Mammary epithelial cell (primary cell): Measurements from ENCODE around the gene ALDH5A1.

Source experiments
- CTCF ChIP-seq, 2 donors: IDR thresholded peaks in 1 of 2; conservative IDR thresholded peaks in 1 of 2; 2 replicates each; pipeline ENCODE4 v1.5.1; 2011 to 2012; ENCODE audit warnings: inconsistent platforms in 2 of 2, low read length in 2 of 2, mild to moderate bottlenecking in 2 of 2, control low read depth in 1 of 2, low read depth in 1 of 2; ENCODE audit not compliant: insufficient read depth in 1 of 2; ENCODE audit errors: extremely low read depth in 1 of 2
- EZH2 ChIP-seq: IDR thresholded peaks from 2 replicates; pipeline ENCODE4 v1.6.1; 2012; ENCODE audit warnings: low read length, inconsistent platforms, borderline replicate concordance

- TF ChIP-seq CTCF (conservative IDR thresholded peaks at IDR 0.05 in 1 of 2, IDR thresholded peaks at IDR 0.05 in 1 of 2; ENCODE audit: extremely low read depth in 1 of 2, insufficient read depth in 1 of 2, low read depth in 1 of 2, low read length in 2 of 2) (no peak), EZH2 (no peak)
These were observed 9.5 kb downstream of the ALDH5A1 start for GRCh38 chr6:24504287-24504648.
